Posterior cingulate gyrus (tissue), 11 donors: ENCODE measurements around the gene LIG3.
A peak's percentile ranks its signal among the peaks of the same experiment; 100 is the strongest.
"Not testable (repeated sequence)": the region's sequence is repeated elsewhere in the genome, so short reads cannot be mapped to it uniquely, and the experiment has no call there.

Experiments
- DNase-seq, 10 donors: peaks; one replicate each; pipeline versions ENCODE4 v3.0.0 to v3.0.0-alpha.2; 2020 to 2021; ENCODE audit warnings: mixed read lengths in 3 of 10
- intact Hi-C: fragments of 100-400 bp; cut with DNase I; formaldehyde crosslinking; loops from one replicate; pipeline ENCODE4 v1.15.1; 2023

Gene LIG3

GRCh38 chr17:35028531-35029262 is 48.4 kb downstream of the LIG3 start:
- no peak for DNase-seq
- intact Hi-C loops, result no loop called here

GRCh38 chr17:35030780-35031179 is 50.5 kb downstream of the LIG3 start:
- intact Hi-C loops, result no loop called here
- DNase-seq, result no peak

GRCh38 chr17:35038453-35038852 is 58.1 kb downstream of the LIG3 start:
- intact Hi-C loops, result no loop called here
- no peak for DNase-seq

GRCh38 chr17:35041390-35041789 is 61.1 kb downstream of the LIG3 start:
- DNase-seq, result no peak
- intact Hi-C loops, result no loop called here

- intact Hi-C loops, result no loop called here
- no peak for DNase-seq
Measured at GRCh38 chr17:35044181-35044580, 63.9 kb downstream of the LIG3 start.

GRCh38 chr17:35045458-35045979 is 65.2 kb downstream of the LIG3 start:
- DNase-seq, intact Hi-C loops: not testable (repeated sequence)

- intact Hi-C loops, result no loop called here
- DNase-seq, result no peak
Measured at GRCh38 chr17:35046245-35046644, 65.9 kb downstream of the LIG3 start.

GRCh38 chr17:35046740-35047283 is 66.5 kb downstream of the LIG3 start:
- intact Hi-C loops, result no loop called here
- DNase-seq, result no peak

GRCh38 chr17:35048685-35049379 is 68.5 kb downstream of the LIG3 start:
- intact Hi-C loops, result no loop called here

GRCh38 chr17:35050170-35050569 is 69.9 kb downstream of the LIG3 start:
- intact Hi-C loops, result no loop called here

More at GRCh38 chr17:35048685-35049379, 68.5 kb downstream of the LIG3 start:
- DNase-seq, result no peak

GRCh38 chr17:35051183-35051578 is 70.9 kb downstream of the LIG3 start:
- intact Hi-C loops, result no loop called here
- DNase-seq, result no peak

More at GRCh38 chr17:35050170-35050569, 69.9 kb downstream of the LIG3 start:
- peak in 1 of 10 donors; percentile 44 for DNase-seq

GRCh38 chr17:35051579-35052240 is 71.4 kb downstream of the LIG3 start:
- intact Hi-C loops, result no loop called here
- DNase-seq, result no peak

GRCh38 chr17:35052241-35052610 is 71.9 kb downstream of the LIG3 start:
- intact Hi-C loops, result no loop called here
- no peak for DNase-seq

GRCh38 chr17:35052780-35053179 is 72.5 kb downstream of the LIG3 start:
- intact Hi-C loops, result no loop called here

GRCh38 chr17:35053204-35053603 is 72.9 kb downstream of the LIG3 start:
- intact Hi-C loops, result no loop called here

More at GRCh38 chr17:35052780-35053179, 72.5 kb downstream of the LIG3 start:
- DNase-seq, result no peak

GRCh38 chr17:35056013-35056412 is 75.7 kb downstream of the LIG3 start:
- no peak for DNase-seq
- intact Hi-C loops, result loop anchor here (2.0 kb wide), 1 partner anchor 43 kb away; no protein-coding TSS in a partner anchor

More at GRCh38 chr17:35053204-35053603, 72.9 kb downstream of the LIG3 start:
- no peak for DNase-seq

GRCh38 chr17:35057332-35057915 is 77.1 kb downstream of the LIG3 start:
- intact Hi-C loops, result loop anchor here (2.0 kb wide), 1 partner anchor 45 kb away; no protein-coding TSS in a partner anchor
- no peak for DNase-seq
